Measurements from ENCODE around the gene B9D2. TPM values are rescaled to one million over a fixed set of nuclear protein-coding genes. Genes with fewer than 3 reads are reported as not detected.

The B9D2 gene
- total and polyA plus RNA-seq, 3 donors from 2014 or later = 6.7 to 14.6 (median 13.5) TPM

GRCh38 chr19:41319500-41320184 lies 44.3 kb downstream of the B9D2 start:
- peaks cover 39% of the 10 kb centered on the region for H3K4me1 ChIP-seq
- no peak overlapping the region for H3K4me3 ChIP-seq
- WGBS, 2 donors = 77 to 79% methylated on average over 18 to 20 of the region's 20 CpGs
- H3K27me3 ChIP-seq = no peaks in the 10 kb centered on the region
- no peak overlapping the region for H3K27ac ChIP-seq
- intact Hi-C loops (cut with DNase I; ENCODE audit: low total_unique reads) = no loop called here
- TF ChIP-seq POLR2A (IDR thresholded peaks at IDR 0.05) (no peak), CTCF (IDR thresholded peaks at IDR 0.05) (no peak)
- H3K9me3 ChIP-seq = no peaks in the 10 kb centered on the region
- DNase-seq = no peak
- H3K36me3 ChIP-seq (ENCODE audit: low read depth, missing control alignments) = no peaks in the 10 kb centered on the region

- no peak for TF ChIP-seq CTCF (IDR thresholded peaks at IDR 0.05)
- no peak for TF ChIP-seq POLR2A (IDR thresholded peaks at IDR 0.05)
- no peaks in the 10 kb centered on the region for H3K36me3 ChIP-seq (ENCODE audit: low read depth, missing control alignments)
Measured at GRCh38 chr19:41318696-41319499, 45.1 kb downstream of the B9D2 start.

GRCh38 chr19:41316306-41316920 lies 47.5 kb downstream of the B9D2 start:
- no peak overlapping the region for H3K4me3 ChIP-seq
- H3K4me1 ChIP-seq = peaks cover 7% of the 10 kb centered on the region
- WGBS, 2 donors = 94 to 95% methylated on average over 12 to 24 of the region's 24 CpGs
- DNase-seq = no peak
- H3K27ac ChIP-seq = no peak overlapping the region
- H3K36me3 ChIP-seq (ENCODE audit: low read depth, missing control alignments) = no peaks in the 10 kb centered on the region
- H3K9me3 ChIP-seq = no peaks in the 10 kb centered on the region
- intact Hi-C loops (cut with DNase I; ENCODE audit: low total_unique reads) = no loop called here
- TF ChIP-seq POLR2A (IDR thresholded peaks at IDR 0.05) = no peak
- no peak for TF ChIP-seq CTCF (IDR thresholded peaks at IDR 0.05)
- no peaks in the 10 kb centered on the region for H3K27me3 ChIP-seq

More at GRCh38 chr19:41318696-41319499, 45.1 kb downstream of the B9D2 start:
- Histone ChIP-seq H3K9me3 (no peaks in the 10 kb centered on the region), H3K4me1 (peaks cover 32% of the 10 kb centered on the region), H3K4me3 (no peak overlapping the region), H3K27me3 (no peaks in the 10 kb centered on the region), H3K27ac (no peak overlapping the region)
- no peak for DNase-seq
- 80 to 88% methylated on average over 15 to 19 of the region's 19 CpGs for WGBS, 2 donors
- intact Hi-C loops (cut with DNase I; ENCODE audit: low total_unique reads) = no loop called here

- Histone ChIP-seq H3K4me1 (peaks cover 20% of the 10 kb centered on the region), H3K4me3 (no peak overlapping the region), H3K27me3 (no peaks in the 10 kb centered on the region), H3K27ac (no peak overlapping the region), H3K36me3 (ENCODE audit: low read depth, missing control alignments) (no peaks in the 10 kb centered on the region), H3K9me3 (no peaks in the 10 kb centered on the region)
- intact Hi-C loops (cut with DNase I; ENCODE audit: low total_unique reads) = no loop called here
- no peak for TF ChIP-seq CTCF (IDR thresholded peaks at IDR 0.05)
- no peak for TF ChIP-seq POLR2A (IDR thresholded peaks at IDR 0.05)
- WGBS, 2 donors = 72 to 88% methylated on average over 8 of the region's 8 CpGs
- no peak for DNase-seq
Measured at GRCh38 chr19:41311613-41312012, 52.3 kb downstream of the B9D2 start.

Data from testis (tissue), 3 donors.